ENCODE data around the gene PLK3.
"Not testable (repeated sequence)": the region's sequence is repeated elsewhere in the genome, so short reads cannot be mapped to it uniquely, and the experiment has no call there.

GRCh38 chr1:44797886-44798285 is 2.3 kb upstream of the PLK3 start:
- not testable (repeated sequence) for TF ChIP-seq CTCF, POLR2A (IDR thresholded peaks at IDR 0.05)

All from body of pancreas (tissue), 4 donors.